Measurements from ENCODE around the gene GNL3L.
A peak's percentile ranks its signal among the peaks of the same experiment; 100 is the strongest.
"Not testable (repeated sequence)": the region's sequence is repeated elsewhere in the genome, so short reads cannot be mapped to it uniquely, and the experiment has no call there.

The GNL3L gene

GRCh38 chrX:54509400-54509799, 20.6 kb upstream of the GNL3L start:
- TF ChIP-seq CTCF (IDR thresholded peaks at IDR 0.05; ENCODE audit: insufficient read depth, low read length, poor library complexity, severe bottlenecking) = no peak
- no peak for DNase-seq (ENCODE audit: extremely low read depth, insufficient read length)
- Histone ChIP-seq H3K4me3 (replicated peaks; ENCODE audit: low read depth, low read length) (no peak overlapping the region), H3K27me3 (replicated peaks; ENCODE audit: control insufficient read depth, insufficient read depth, low read length) (no peaks in the 10 kb centered on the region), H3K36me3 (ENCODE audit: control insufficient read depth, insufficient read depth, low read length) (no peaks in the 10 kb centered on the region)

- H3K27me3 ChIP-seq (replicated peaks; ENCODE audit: control insufficient read depth, insufficient read depth, low read length) = no peaks in the 10 kb centered on the region
- no peak for DNase-seq (ENCODE audit: extremely low read depth, insufficient read length)
- H3K36me3 ChIP-seq (ENCODE audit: control insufficient read depth, insufficient read depth, low read length) = no peaks in the 10 kb centered on the region; the same call in 1 of the 2 replicates
- no peak for TF ChIP-seq CTCF (IDR thresholded peaks at IDR 0.05; ENCODE audit: insufficient read depth, low read length, poor library complexity, severe bottlenecking)
- no peak overlapping the region for H3K4me3 ChIP-seq (replicated peaks; ENCODE audit: low read depth, low read length)
Measured at GRCh38 chrX:54529151-54529550, 868 bp upstream of the GNL3L start.

GRCh38 chrX:54530357-54530900, 410 bp downstream of the GNL3L start:
- Histone ChIP-seq H3K27me3 (replicated peaks; ENCODE audit: control insufficient read depth, insufficient read depth, low read length) (no peaks in the 10 kb centered on the region), H3K4me3 (replicated peaks; ENCODE audit: low read depth, low read length) (peak overlapping the region; percentile 85), H3K36me3 (ENCODE audit: control insufficient read depth, insufficient read depth, low read length) (no peaks in the 10 kb centered on the region; the same call in 1 of the 2 replicates)
- no peak for TF ChIP-seq CTCF (IDR thresholded peaks at IDR 0.05; ENCODE audit: insufficient read depth, low read length, poor library complexity, severe bottlenecking)
- DNase-seq (ENCODE audit: extremely low read depth, insufficient read length) = no peak

DNA sequence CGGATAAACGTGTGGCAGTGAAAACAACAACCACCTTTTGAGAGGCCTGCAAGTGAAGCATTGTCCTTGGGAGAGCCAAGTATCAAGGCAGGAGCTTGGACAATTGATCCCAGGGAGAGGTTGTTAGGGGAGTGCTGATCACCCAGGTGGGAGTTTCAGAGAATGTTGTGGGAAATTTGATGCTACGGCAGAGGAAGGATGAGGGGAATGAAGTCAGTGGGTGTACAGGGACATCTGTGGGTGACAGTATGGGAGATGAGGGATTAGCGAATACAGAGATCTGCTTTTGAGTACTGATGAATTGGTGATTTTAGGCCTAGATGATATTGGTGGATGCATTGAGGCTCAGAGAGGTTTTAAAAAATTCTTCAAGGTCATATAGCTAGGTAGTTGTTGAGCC, 4.3 kb downstream of the GNL3L start:
- Histone ChIP-seq H3K36me3 (ENCODE audit: control insufficient read depth, insufficient read depth, low read length) (peaks cover under 1% of the 10 kb centered on the region; the same call in 1 of the 2 replicates), H3K4me3 (replicated peaks; ENCODE audit: low read depth, low read length) (no peak overlapping the region), H3K27me3 (replicated peaks; ENCODE audit: control insufficient read depth, insufficient read depth, low read length) (no peaks in the 10 kb centered on the region)
- no peak for TF ChIP-seq CTCF (IDR thresholded peaks at IDR 0.05; ENCODE audit: insufficient read depth, low read length, poor library complexity, severe bottlenecking)
- DNase-seq (ENCODE audit: extremely low read depth, insufficient read length) = no peak

DNA sequence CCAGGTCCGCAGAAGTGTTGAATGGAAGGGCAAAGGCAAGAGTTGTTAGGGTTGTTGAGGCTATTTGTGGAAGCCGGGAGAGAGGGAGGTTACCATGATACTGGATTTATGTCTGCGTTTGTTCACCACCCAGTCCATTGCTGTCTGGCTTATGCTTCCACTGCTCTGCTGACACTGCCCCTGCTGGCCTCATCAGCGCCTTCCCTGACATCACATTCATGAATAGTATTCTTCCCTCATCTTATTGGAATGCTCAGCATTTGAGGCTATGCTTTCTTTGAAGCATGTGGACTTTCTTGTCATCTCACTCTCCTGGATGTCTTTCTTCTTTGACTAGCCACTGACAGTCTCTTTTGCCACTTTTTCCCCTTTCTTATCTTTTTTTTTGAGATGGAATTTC, 10.3 kb downstream of the GNL3L start:
- DNase-seq (ENCODE audit: extremely low read depth, insufficient read length) = no peak
- Histone ChIP-seq H3K36me3 (ENCODE audit: control insufficient read depth, insufficient read depth, low read length) (peaks cover 6% of the 10 kb centered on the region), H3K27me3 (replicated peaks; ENCODE audit: control insufficient read depth, insufficient read depth, low read length) (no peaks in the 10 kb centered on the region), H3K4me3 (replicated peaks; ENCODE audit: low read depth, low read length) (no peak overlapping the region)
- no peak for TF ChIP-seq CTCF (IDR thresholded peaks at IDR 0.05; ENCODE audit: insufficient read depth, low read length, poor library complexity, severe bottlenecking)

DNA sequence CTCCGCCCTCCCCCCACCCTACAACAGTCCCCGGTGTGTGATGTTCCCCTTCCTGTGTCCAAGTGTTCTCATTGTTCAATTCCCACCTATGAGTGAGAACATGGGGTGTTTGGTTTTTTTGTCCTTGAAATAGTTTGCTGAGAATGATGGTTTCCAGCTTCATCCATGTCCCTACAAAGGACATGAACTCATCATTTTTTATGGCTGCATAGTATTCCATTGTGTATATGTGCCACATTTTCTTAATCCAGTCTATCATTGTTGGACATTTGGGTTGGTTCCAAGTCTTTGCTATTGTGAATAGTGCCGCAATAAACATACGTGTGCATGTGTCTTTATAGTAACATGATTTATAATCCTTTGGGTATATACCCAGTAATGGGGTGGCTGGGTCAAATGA, 12.2 kb downstream of the GNL3L start:
- DNase-seq (ENCODE audit: extremely low read depth, insufficient read length); H3K4me3 ChIP-seq (replicated peaks; ENCODE audit: low read depth, low read length); H3K36me3 ChIP-seq (ENCODE audit: control insufficient read depth, insufficient read depth, low read length); H3K27me3 ChIP-seq (replicated peaks; ENCODE audit: control insufficient read depth, insufficient read depth, low read length): not testable (repeated sequence)
